ENCODE measurements around the gene PLEKHH3.
"Not testable (repeated sequence)": the region's sequence is repeated elsewhere in the genome, so short reads cannot be mapped to it uniquely, and the experiment has no call there.

The PLEKHH3 gene

GRCh38 chr17:42623732-42624596 lies 52.8 kb downstream of the PLEKHH3 start:
- H4K20me1 ChIP-seq (ENCODE audit: insufficient read depth): no peaks in the 10 kb centered on the region
- H3K4me3 ChIP-seq (IDR thresholded peaks at IDR 0.05; ENCODE audit: insufficient read depth, low read depth, low read length): no peak overlapping the region
- H3K9ac ChIP-seq: no peak overlapping the region
- no peaks in the 10 kb centered on the region for H3K79me2 ChIP-seq (ENCODE audit: insufficient read depth, low read depth)
- H2AFZ ChIP-seq (ENCODE audit: low read depth): no peak overlapping the region
- no peak for TF ChIP-seq CTCF (conservative IDR thresholded peaks at IDR 0.05; ENCODE audit: low read depth, low read length)
- no peaks in the 10 kb centered on the region for H3K36me3 ChIP-seq (ENCODE audit: insufficient read depth)
- H3K4me2 ChIP-seq: no peak overlapping the region
- H3K27ac ChIP-seq: no peak overlapping the region
- peaks cover 42% of the 10 kb centered on the region for H3K4me1 ChIP-seq (ENCODE audit: low read depth, poor library complexity, severe bottlenecking)
- H3K27me3 ChIP-seq (ENCODE audit: insufficient read depth, low read depth): no peaks in the 10 kb centered on the region

GRCh38 chr17:42623271-42623670 lies 53.5 kb downstream of the PLEKHH3 start:
- H3K4me1 ChIP-seq (ENCODE audit: low read depth, poor library complexity, severe bottlenecking): peaks cover 46% of the 10 kb centered on the region
- TF ChIP-seq CTCF (conservative IDR thresholded peaks at IDR 0.05; ENCODE audit: low read depth, low read length): no peak
- H3K27ac ChIP-seq: no peak overlapping the region
- H3K9ac ChIP-seq: no peak overlapping the region
- H4K20me1 ChIP-seq (ENCODE audit: insufficient read depth): no peaks in the 10 kb centered on the region
- H3K4me3 ChIP-seq (IDR thresholded peaks at IDR 0.05; ENCODE audit: insufficient read depth, low read depth, low read length): no peak overlapping the region
- no peak overlapping the region for H2AFZ ChIP-seq (ENCODE audit: low read depth)
- H3K4me2 ChIP-seq: no peak overlapping the region
- no peaks in the 10 kb centered on the region for H3K79me2 ChIP-seq (ENCODE audit: insufficient read depth, low read depth)
- no peaks in the 10 kb centered on the region for H3K36me3 ChIP-seq (ENCODE audit: insufficient read depth)
- H3K27me3 ChIP-seq (ENCODE audit: insufficient read depth, low read depth): no peaks in the 10 kb centered on the region

- not testable (repeated sequence) for H3K4me3 ChIP-seq (IDR thresholded peaks at IDR 0.05; ENCODE audit: insufficient read depth, low read depth, low read length); H2AFZ ChIP-seq (ENCODE audit: low read depth); H3K27me3 ChIP-seq (ENCODE audit: insufficient read depth, low read depth); H4K20me1 ChIP-seq (ENCODE audit: insufficient read depth); H3K4me2 ChIP-seq; H3K9ac ChIP-seq; H3K27ac ChIP-seq; H3K36me3 ChIP-seq (ENCODE audit: insufficient read depth); H3K79me2 ChIP-seq (ENCODE audit: insufficient read depth, low read depth)
- H3K4me1 ChIP-seq (ENCODE audit: low read depth, poor library complexity, severe bottlenecking): peaks cover 58% of the 10 kb centered on the region
Observed at GRCh38 chr17:42621987-42622386, 54.8 kb downstream of the PLEKHH3 start.

GRCh38 chr17:42618442-42619150 lies 58.2 kb downstream of the PLEKHH3 start:
- Histone ChIP-seq H3K79me2 (ENCODE audit: insufficient read depth, low read depth) (no peaks in the 10 kb centered on the region), H3K9ac (peak overlapping the region; percentile 27; the same call in 1 of the 2 replicates), H3K4me2 (peak overlapping the region; percentile 91), H2AFZ (ENCODE audit: low read depth) (no peak overlapping the region), H3K27me3 (ENCODE audit: insufficient read depth, low read depth) (no peaks in the 10 kb centered on the region), H3K4me1 (ENCODE audit: low read depth, poor library complexity, severe bottlenecking) (peaks cover 71% of the 10 kb centered on the region), H4K20me1 (ENCODE audit: insufficient read depth) (no peaks in the 10 kb centered on the region), H3K4me3 (IDR thresholded peaks at IDR 0.05; ENCODE audit: insufficient read depth, low read depth, low read length) (no peak overlapping the region), H3K27ac (peak overlapping the region; percentile 74), H3K36me3 (ENCODE audit: insufficient read depth) (no peaks in the 10 kb centered on the region; the same call in 1 of the 2 replicates)
- no peak; the same call in 1 of the 2 replicates for TF ChIP-seq CTCF (conservative IDR thresholded peaks at IDR 0.05; ENCODE audit: low read depth, low read length)

Data from KMS-11 (cell line).